IMR-90 (cell line): ENCODE data around the gene HOXA10. TPM values are rescaled to one million over a fixed set of nuclear protein-coding genes. Genes with fewer than 3 reads are reported as not detected.

Experiments used
- ATAC-seq: fragments of 200-7000 bp; cut with Tn5 transposase; 2 replicates; pipeline ENCODE4 v1.9.1; 2020; ENCODE audit warnings: low read depth, mild to moderate bottlenecking, moderate library complexity
- BruUV-seq: library from RNA; stranded (reverse); fragments of 400-500 nt; replicated peaks from 2 replicates; lab custom pipeline; 2021; lab: Mats Ljungman, UMichigan
- CTCF ChIA-PET: fragments of 300-600 bp; formaldehyde crosslinking; extraction: SDS; loops from one replicate; lab custom pipeline; 2021; ENCODE audit warnings: antibody characterized with exemption; lab: Yijun Ruan, JAX
- POLR2A ChIA-PET: fragments of 300-600 bp; sonication (Branson Sonifier 250); formaldehyde crosslinking; loops from one replicate; lab custom pipeline; 2022; ENCODE audit warnings: antibody characterized with exemption; ENCODE audit not compliant: unreplicated experiment; lab: Charles Lee
- DNase-seq: peaks from one replicate; pipeline ENCODE4 v3.0.0; 2013
- H2AFZ ChIP-seq: replicated peaks from 2 replicates; pipeline ENCODE3; 2013; ENCODE audit warnings: low read length, mild to moderate bottlenecking; ENCODE audit not compliant: poor library complexity
- H2AK5ac ChIP-seq: 2 replicates; pipeline ENCODE4 v1.6.1; 2013; ENCODE audit warnings: low read depth, low read length, inconsistent platforms
- H2AK9ac ChIP-seq: replicated peaks from 2 replicates; pipeline ENCODE3; 2013; ENCODE audit warnings: mild to moderate bottlenecking, low read depth, low read length, moderate library complexity; ENCODE audit not compliant: poor library complexity
- H2BK120ac ChIP-seq: 2 replicates; pipeline ENCODE4 v1.6.1; 2013; ENCODE audit warnings: low read depth, low read length, inconsistent platforms
- H2BK15ac ChIP-seq: 3 replicates; pipeline ENCODE4 v1.6.1; 2013; ENCODE audit warnings: low read depth, low read length, inconsistent platforms
- H2BK20ac ChIP-seq: 2 replicates; pipeline ENCODE4 v1.6.1; 2013; ENCODE audit warnings: low read depth, mild to moderate bottlenecking, inconsistent platforms, low read length, moderate library complexity
- H2BK5ac ChIP-seq: 2 replicates; pipeline ENCODE4 v1.6.1; 2013; ENCODE audit warnings: mild to moderate bottlenecking, low read depth, low read length, inconsistent platforms; ENCODE audit not compliant: poor library complexity, severe bottlenecking
- H3K14ac ChIP-seq: replicated peaks from 2 replicates; pipeline ENCODE4 v1.6.1; 2013; ENCODE audit warnings: low read depth, low read length, inconsistent platforms
- H3K18ac ChIP-seq: 2 replicates; pipeline ENCODE4 v1.6.1; 2013; ENCODE audit warnings: low read depth, low read length, control low read depth
- H3K23ac ChIP-seq: 2 replicates; pipeline ENCODE4 v1.6.1; 2013; ENCODE audit warnings: low read depth, low read length, inconsistent platforms
- H3K27ac ChIP-seq: 2 replicates; pipeline ENCODE4 v1.5.1; 2013; ENCODE audit warnings: mild to moderate bottlenecking, control low read depth, low read length; ENCODE audit not compliant: insufficient read depth
- H3K27me3 ChIP-seq: 2 replicates; pipeline ENCODE4 v1.6.1; 2013; ENCODE audit warnings: low read length; ENCODE audit not compliant: control insufficient read depth, insufficient read depth
- H3K36me3 ChIP-seq: 2 replicates; pipeline ENCODE4 v1.6.1; 2013; ENCODE audit warnings: low read length, mixed read lengths; ENCODE audit not compliant: control insufficient read depth, insufficient read depth
- H3K4ac ChIP-seq: 2 replicates; pipeline ENCODE4 v1.6.1; 2013; ENCODE audit warnings: low read depth, low read length, inconsistent platforms
- H3K4me1 ChIP-seq: 2 replicates; pipeline ENCODE4 v1.6.1; 2013; ENCODE audit warnings: low read length, mixed read lengths; ENCODE audit not compliant: control insufficient read depth, insufficient read depth
- H3K4me2 ChIP-seq: 2 replicates; pipeline ENCODE4 v1.6.1; 2013; ENCODE audit warnings: low read depth, mild to moderate bottlenecking, control low read depth, low read length, moderate library complexity
- H3K4me3 ChIP-seq: 2 replicates; pipeline ENCODE4 v1.5.1; 2013; ENCODE audit warnings: low read depth, mild to moderate bottlenecking, control low read depth, low read length, moderate library complexity; ENCODE audit not compliant: insufficient read depth
- H3K56ac ChIP-seq: 2 replicates; pipeline ENCODE4 v1.6.1; 2013; ENCODE audit warnings: low read length, inconsistent platforms; ENCODE audit not compliant: insufficient read depth; ENCODE audit errors: extremely low read depth
- H3K79me1 ChIP-seq, 2 experiments: 2 replicates each; pipeline ENCODE4 v1.6.1; 2013; ENCODE audit warnings: low read length in 2 of 2, inconsistent platforms in 1 of 2, low read depth in 1 of 2
- H3K9ac ChIP-seq: 2 replicates; pipeline ENCODE4 v1.6.1; 2013; ENCODE audit warnings: low read depth, low read length, control low read depth
- H3K9me1 ChIP-seq: 2 replicates; pipeline ENCODE4 v1.6.1; 2013; ENCODE audit warnings: low read length, inconsistent platforms; ENCODE audit not compliant: insufficient read depth
- H3K9me3 ChIP-seq: 2 replicates; pipeline ENCODE4 v1.6.1; 2013; ENCODE audit warnings: low read length; ENCODE audit not compliant: control insufficient read depth, insufficient read depth
- H4K20me1 ChIP-seq: 2 replicates; pipeline ENCODE4 v1.6.1; 2013; ENCODE audit warnings: low read length, inconsistent platforms; ENCODE audit not compliant: insufficient read depth
- H4K5ac ChIP-seq: 2 replicates; pipeline ENCODE4 v1.6.1; 2013; ENCODE audit warnings: mild to moderate bottlenecking, low read depth, low read length, control low read depth
- H4K8ac ChIP-seq, 2 experiments: 2 replicates each; pipeline ENCODE4 v1.6.1; 2013; ENCODE audit warnings: low read depth in 2 of 2, low read length in 2 of 2, control low read depth in 1 of 2, inconsistent platforms in 1 of 2
- H4K91ac ChIP-seq: 2 replicates; pipeline ENCODE4 v1.6.1; 2013; ENCODE audit warnings: low read depth, low read length, inconsistent platforms; ENCODE audit not compliant: insufficient read depth
- BHLHE40 ChIP-seq: fragments of 150-350 bp; IDR thresholded peaks from 2 replicates; pipeline ENCODE4 v1.6.1; 2016; ENCODE audit warnings: mild to moderate bottlenecking, low read depth, low read length
- MAZ ChIP-seq: IDR thresholded peaks from 2 replicates; pipeline ENCODE4 v1.6.1; 2012; ENCODE audit warnings: low read depth, mild to moderate bottlenecking, low read length, improper control_type of control experiment, moderate library complexity, borderline replicate concordance
- POLR2A ChIP-seq: IDR thresholded peaks from 2 replicates; pipeline ENCODE4 v1.6.1; 2012; ENCODE audit warnings: mild to moderate bottlenecking, low read depth, low read length
- RAD21 ChIP-seq: IDR thresholded peaks from 2 replicates; pipeline ENCODE4 v1.6.1; 2012; ENCODE audit warnings: low read length, improper control_type of control experiment
- RCOR1 ChIP-seq: IDR thresholded peaks from 2 replicates; pipeline ENCODE4 v1.6.1; 2012; ENCODE audit warnings: mild to moderate bottlenecking, low read length, improper control_type of control experiment; ENCODE audit not compliant: insufficient replicate concordance
- USF2 ChIP-seq: fragments of 150-350 bp; IDR thresholded peaks from 2 replicates; pipeline ENCODE4 v1.6.1; 2017; ENCODE audit warnings: mild to moderate bottlenecking, antibody characterized with exemption, low read length, low read depth
- WGBS, 2 experiments: methylation state at CpG; one replicate each; pipeline versions ENCODE4 v1.1.5 to v1.1.7; 2013; ENCODE audit warnings: missing lambda C conversion rate in 2 of 2; ENCODE audit not compliant: insufficient read length in 1 of 2; ENCODE audit errors: extremely low coverage in 2 of 2; 5-methylcytosine and 5-hydroxymethylcytosine counted together
- dilution Hi-C: fragments of 300-500 bp; cut with HindIII; formaldehyde crosslinking; loops from one replicate; pipeline ENCODE4 v1.14.3; 2018; ENCODE audit warnings: low sequenced_read_pairs; ENCODE audit not compliant: unreplicated experiment
- in situ Hi-C: fragments of 300-500 bp; cut with MboI; formaldehyde crosslinking; loops from 3 replicates; pipeline ENCODE4 v1.14.3; 2019; ENCODE audit warnings: low sequenced_read_pairs, inconsistent platforms, mixed read lengths
- intact Hi-C: fragments of 100-400 bp; cut with micrococcal nuclease; formaldehyde crosslinking; loops from 2 replicates; pipeline ENCODE4 v1.10.0; 2022
- polyA plus RNA-seq, 3 experiments: library from polyadenylated mRNA; depleted of rRNA; stranded (reverse); fragments of >200 nt; gene quantifications; 2 replicates each; pipeline ENCODE4 v1.2.3, GENCODE V29; 2012; ENCODE audit warnings: low replicate concordance in 1 of 3
- total RNA-seq: library from RNA; depleted of rRNA; stranded (reverse); fragments of >200 nt; gene quantifications from 2 replicates; pipeline ENCODE4 v1.2.3, GENCODE V29; 2012

Gene HOXA10
- total and polyA plus RNA-seq, 2 of the 4 experiments (the other 2 are of a cell fraction), result 0.10 to 0.18 TPM

- no peak overlapping the region for H3K9ac ChIP-seq
- DNase-seq, result no peak
- no peak for TF ChIP-seq MAZ
- no peak for TF ChIP-seq RCOR1
- no peak for TF ChIP-seq RAD21
- no peak for TF ChIP-seq POLR2A
- no peak for TF ChIP-seq USF2
- no peak for TF ChIP-seq BHLHE40
- H3K4me3 ChIP-seq, result no peak overlapping the region
- no peak overlapping the region for H3K56ac ChIP-seq
- H2AK9ac ChIP-seq, result no peak overlapping the region
- no peak overlapping the region for H4K5ac ChIP-seq
- BruUV-seq, result no TSS peak
- H4K8ac ChIP-seq, result no peak overlapping the region
- ChIA-PET CTCF (interaction anchor here (1.3 kb wide), 1 partner anchor 581 kb away, joined by 3 read pairs; no protein-coding TSS in a partner anchor), POLR2A (no interaction called here)
- intact Hi-C loops (loop anchor here (10.0 kb wide), 4 partner anchors 551 to 1911 kb away; partner anchors contain the start of gene TAX1BP1), dilution Hi-C loops (no loop called here), in situ Hi-C loops (loop anchor here (10.0 kb wide), 1 partner anchor 881 kb away; no protein-coding TSS in a partner anchor)
- no peak overlapping the region for H3K27ac ChIP-seq
- H2AFZ ChIP-seq, result peak overlapping the region; percentile 36
- peaks cover 4% of the 10 kb centered on the region; the same call in 1 of the 2 replicates for H4K20me1 ChIP-seq
- H3K23ac ChIP-seq, result 0 out of 2 replicates have a peak overlapping the region, but pooled peaks have one; percentile 3
- H3K9me1 ChIP-seq, result no peaks in the 10 kb centered on the region
- H3K79me1 ChIP-seq, result no peaks in the 10 kb centered on the region
- H2BK15ac ChIP-seq, result no peak overlapping the region
- peaks cover 12% of the 10 kb centered on the region; the same call in 1 of the 2 replicates for H3K9me3 ChIP-seq
- H3K27me3 ChIP-seq, result peaks cover 88% of the 10 kb centered on the region
- ATAC-seq, result no peak
- H4K91ac ChIP-seq, result no peak overlapping the region
- WGBS, 2 experiments, result 22% methylated on average over 15 of the region's 29 CpGs; no CpG with 5 or more reads in 1 of the 2 experiments
- H3K4me1 ChIP-seq, result no peaks in the 10 kb centered on the region; the same call in 1 of the 2 replicates
- no peak overlapping the region for H3K14ac ChIP-seq
- H3K4ac ChIP-seq, result no peak overlapping the region
- no peak overlapping the region for H3K4me2 ChIP-seq
- no peak overlapping the region for H2BK5ac ChIP-seq
- H3K18ac ChIP-seq, result no peak overlapping the region
- no peak overlapping the region for H2BK120ac ChIP-seq
- no peak overlapping the region for H2AK5ac ChIP-seq
- no peaks in the 10 kb centered on the region for H3K36me3 ChIP-seq
- no peak overlapping the region for H2BK20ac ChIP-seq
These were observed 19.3 kb upstream of the HOXA10 start for GRCh38 chr7:27193335-27194001.
